HepG2 (cell line): ENCODE results near the gene GLIS1. TPM values are rescaled to one million over a fixed set of nuclear protein-coding genes. Genes with fewer than 3 reads are reported as not detected.

ENCODE experiments used
- ATAC-seq: fragments of 200-7000 bp; cut with Tn5 transposase; 3 replicates; pipeline ENCODE4 v1.9.1; 2020; ENCODE audit warnings: mild to moderate bottlenecking, moderate library complexity
- BruUV-seq: library from RNA; stranded (reverse); fragments of 400-500 nt; replicated peaks from 2 replicates; lab custom pipeline; 2021; lab: Mats Ljungman, UMichigan
- CTCF ChIA-PET: fragments of 300-600 bp; formaldehyde crosslinking; extraction: SDS; loops from one replicate; lab custom pipeline; 2021; ENCODE audit warnings: low total read pairs, inconsistent platforms, low intra/inter-chr PET ratio; lab: Yijun Ruan, JAX
- POLR2A ChIA-PET: fragments of 350-600 bp; sonication (Branson Sonifier 250); formaldehyde crosslinking; loops from one replicate; lab custom pipeline; 2020; ENCODE audit warnings: antibody characterized with exemption, inconsistent platforms; lab: Yijun Ruan, JAX
- DNase-seq: peaks from one replicate; pipeline ENCODE4 v3.0.0-alpha.2; 2015; ENCODE audit warnings: low spot score
- FAIRE-seq: peaks from 3 replicates; lab custom pipeline; 2011; peaks lifted over from hg19 to GRCh38; lab: Jason Lieb, UNC
- H2AFZ ChIP-seq: one replicate; pipeline ENCODE4 v1.6.1; 2011; ENCODE audit warnings: low read length, inconsistent platforms
- H3K27ac ChIP-seq: fragments of 300-600 bp; 3 replicates; pipeline ENCODE4 v1.8.0; 2011; ENCODE audit warnings: mixed run types, mild to moderate bottlenecking, mixed read lengths, low read length, inconsistent platforms; ENCODE audit not compliant: insufficient read depth; ENCODE audit errors: extremely low read length
- H3K27me3 ChIP-seq, 2 experiments: fragments of 200-600 bp in 1 of 2; 2 replicates in 1 of 2; 3 replicates in 1 of 2; pipeline versions ENCODE4 v1.6.0 to v1.8.0; 2011; ENCODE audit warnings: low read length in 2 of 2, mild to moderate bottlenecking in 2 of 2, moderate library complexity in 2 of 2, inconsistent platforms in 1 of 2; ENCODE audit not compliant: insufficient read depth in 2 of 2, control insufficient read depth in 1 of 2
- H3K36me3 ChIP-seq, 2 experiments: fragments of 200-600 bp in 1 of 2; replicated peaks in 1 of 2; 2 replicates in 1 of 2; 3 replicates in 1 of 2; pipeline versions ENCODE4 v1.5.1 to v1.8.0; 2011; ENCODE audit warnings: low read length in 2 of 2, inconsistent platforms in 1 of 2; ENCODE audit not compliant: insufficient read depth in 2 of 2, control insufficient read depth in 1 of 2
- H3K4me1 ChIP-seq: 2 replicates; pipeline ENCODE4 v1.5.1; 2012; ENCODE audit warnings: low read length, inconsistent platforms; ENCODE audit not compliant: insufficient read depth
- H3K4me2 ChIP-seq: 2 replicates; pipeline ENCODE4 v1.6.0; 2011; ENCODE audit warnings: low read depth, low read length, inconsistent platforms
- H3K4me3 ChIP-seq, 3 experiments: fragments of 200-600 bp in 1 of 3; sonication (generic), shearing (Covaris generic) in 1 of 3; replicated peaks in 1 of 3; 2 replicates each; pipeline ENCODE4 v1.5.1; 2011 to 2016; ENCODE audit warnings: low read length in 3 of 3, inconsistent platforms in 2 of 3, low read depth in 2 of 3, mild to moderate bottlenecking in 2 of 3, control low read depth in 1 of 3, mixed read lengths in 1 of 3; ENCODE audit not compliant: insufficient read depth in 1 of 3
- H3K79me2 ChIP-seq: one replicate; pipeline ENCODE4 v1.6.1; 2011; ENCODE audit warnings: low read length, inconsistent platforms; ENCODE audit not compliant: insufficient read depth
- H3K9ac ChIP-seq: 2 replicates; pipeline ENCODE4 v1.6.0; 2011; ENCODE audit warnings: mild to moderate bottlenecking, low read depth, low read length, inconsistent platforms; ENCODE audit not compliant: insufficient read depth
- H3K9me3 ChIP-seq: 2 replicates; pipeline ENCODE4 v1.5.1; 2012; ENCODE audit warnings: mild to moderate bottlenecking, low read length
- H4K20me1 ChIP-seq: 2 replicates; pipeline ENCODE4 v1.6.0; 2011; ENCODE audit warnings: inconsistent platforms, mild to moderate bottlenecking, low read length, moderate library complexity; ENCODE audit not compliant: insufficient read depth
- PRMT3 ChIP-seq: sonication (generic); formaldehyde crosslinking; IDR thresholded peaks from 2 replicates; pipeline ENCODE4 v1.8.1; 2022; ENCODE audit warnings: low read depth, mild to moderate bottlenecking, moderate library complexity, missing genetic modification reagents, borderline replicate concordance
- SP4 ChIP-seq: sonication (generic); formaldehyde crosslinking; IDR thresholded peaks from 2 replicates; pipeline ENCODE4 v1.8.1; 2023; ENCODE audit warnings: mild to moderate bottlenecking, missing genetic modification reagents
- ZNF263 ChIP-seq: sonication (generic); formaldehyde crosslinking; IDR thresholded peaks from 2 replicates; pipeline ENCODE4 v1.4.0; 2020; ENCODE audit warnings: missing genetic modification reagents
- ZNF839 ChIP-seq: sonication (generic); formaldehyde crosslinking; IDR thresholded peaks from 2 replicates; pipeline ENCODE4 v1.4.0; 2020; ENCODE audit warnings: missing genetic modification reagents, mild to moderate bottlenecking, borderline replicate concordance
- WGBS: methylation state at CpG from one replicate; pipeline ENCODE4 v1.1.6; 2017; ENCODE audit warnings: low lambda C conversion rate; 5-methylcytosine and 5-hydroxymethylcytosine counted together
- in situ Hi-C: cut with HindIII; loops from 2 replicates; pipeline ENCODE4 v1.10.0; 2017; ENCODE audit warnings: low pct_unique_long_range_greater_than_20kb; ENCODE audit not compliant: extremely low pct_ligation_motif_present
- intact Hi-C: fragments of 100-400 bp; cut with micrococcal nuclease; formaldehyde crosslinking; loops from one replicate; pipeline ENCODE4 v1.10.0; 2022; ENCODE audit not compliant: unreplicated experiment
- polyA plus RNA-seq, 8 experiments: library from polyadenylated mRNA; depleted of rRNA in 3 of 8; stranded (reverse) in 7 of 8; unstranded in 1 of 8; fragments of >200 nt; fragmentation: Illumina TruSeq in 4 of 8; extraction: Trizol in 4 of 8; gene quantifications; 2 replicates each; pipeline versions ENCODE4 v1.2.1 to v1.2.3, GENCODE V29; 2011 to 2016; ENCODE audit warnings: low read depth in 4 of 8, missing spikeins in 1 of 8, mixed read lengths in 1 of 8; ENCODE audit not compliant: insufficient read depth in 1 of 8
- total RNA-seq, 5 experiments: library from RNA; depleted of rRNA; stranded (reverse); fragments of >200 nt; fragmentation: Illumina TruSeq; extraction: Trizol; gene quantifications; 2 replicates each; pipeline ENCODE4 v1.2.3, GENCODE V29; 2016; ENCODE audit warnings: low read depth in 1 of 5
- TF ChIP-seq, protein P1 (sequence below): sonication (generic); formaldehyde crosslinking; IDR thresholded peaks from 2 replicates; pipeline ENCODE4 v1.8.1; 2023; ENCODE audit warnings: mild to moderate bottlenecking, missing genetic modification reagents, borderline replicate concordance

Gene GLIS1
- total and polyA plus RNA-seq, 2 of the 13 experiments (the other 11 are each of a cell fraction or from before 2014, with no cell fraction given) = 0.03 TPM; not detected in 1

DNA sequence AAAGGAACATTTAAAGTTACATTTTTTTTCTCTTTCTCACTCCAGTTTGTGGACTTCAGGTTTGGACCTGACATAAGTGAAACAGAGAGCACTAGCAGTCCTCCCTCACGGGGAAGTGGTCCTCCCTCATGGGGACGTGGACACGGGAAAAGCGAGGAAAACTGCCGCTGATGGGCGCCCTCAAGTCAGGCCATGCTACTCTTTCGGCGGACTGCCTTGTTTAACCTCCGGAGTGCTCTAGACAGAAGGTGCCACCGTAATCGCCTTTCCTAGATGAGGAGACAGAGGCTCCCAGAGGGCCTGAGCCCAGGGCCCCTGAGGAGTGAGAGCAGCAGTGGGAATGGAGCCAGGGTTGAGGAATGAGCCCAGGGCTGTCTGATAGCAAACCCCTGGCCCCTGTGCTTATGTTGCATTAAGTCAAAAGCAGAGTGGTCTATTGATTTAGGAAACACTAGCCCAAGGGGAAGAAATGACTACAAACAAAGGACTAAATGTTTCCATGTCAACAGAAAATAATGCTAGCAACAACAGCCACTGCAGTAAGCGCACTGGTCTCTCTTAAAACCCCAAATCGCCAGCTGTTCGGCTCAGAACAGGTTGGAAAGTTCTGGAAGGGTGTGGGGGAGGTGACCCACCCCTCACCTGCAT is 195.7 kb downstream of the GLIS1 start:
- in situ Hi-C loops (no loop called here), intact Hi-C loops (no loop called here)
- Histone ChIP-seq H3K4me3 (no peak overlapping the region), H3K27me3 (peaks cover 5 to 60% of the 10 kb centered on the region in 2 experiments; a peak in 4 of 5 replicates), H3K4me1 (no peaks in the 10 kb centered on the region), H2AFZ (no peak overlapping the region), H4K20me1 (no peaks in the 10 kb centered on the region), H3K9ac (no peak overlapping the region), H3K9me3 (no peaks in the 10 kb centered on the region), H3K27ac (no peak overlapping the region), H3K36me3 (no peaks in the 10 kb centered on the region), H3K79me2 (no peaks in the 10 kb centered on the region), H3K4me2 (no peak overlapping the region)
- WGBS = 29% methylated on average over 12 of the region's 14 CpGs
- CTCF ChIA-PET = no interaction called here
- TF ChIP-seq, protein P1, sequence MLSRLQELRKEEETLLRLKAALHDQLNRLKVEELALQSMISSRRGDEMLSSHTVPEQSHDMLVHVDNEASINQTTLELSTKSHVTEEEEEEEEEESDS (CRISPR knock-in tag) = no peak
- TF ChIP-seq ZNF263 (CRISPR knock-in tag) (peak; percentile 46; the same call in 1 of the 2 replicates), SP4 (CRISPR knock-in tag) (no peak), PRMT3 (CRISPR knock-in tag) (no peak)
- no peak for DNase-seq
- BruUV-seq = no TSS peak
- ATAC-seq = no peak
- POLR2A ChIA-PET = no interaction called here
- no peak for FAIRE-seq

DNA sequence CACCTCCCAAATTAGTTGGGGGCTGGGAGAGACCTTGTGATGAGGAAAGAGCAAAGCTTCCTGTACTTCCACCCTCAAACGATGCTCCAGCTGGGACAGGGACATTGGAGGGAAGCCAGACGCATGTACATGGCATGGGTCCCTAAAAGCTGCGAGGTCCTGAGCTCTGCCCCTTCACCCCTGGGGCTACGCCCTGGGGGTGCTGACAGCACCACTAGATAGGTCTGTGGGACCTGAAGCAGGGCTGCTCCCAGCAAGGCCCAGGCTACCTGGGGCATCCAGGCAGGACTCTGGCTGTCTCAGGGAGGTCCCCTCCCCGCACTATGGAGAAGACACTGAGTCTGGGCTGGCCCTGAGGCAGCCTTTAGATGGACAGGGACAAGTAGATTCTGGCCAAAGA is 196.4 kb downstream of the GLIS1 start:
- H3K36me3 ChIP-seq = no peaks in the 10 kb centered on the region
- H3K79me2 ChIP-seq = no peaks in the 10 kb centered on the region
- H3K27ac ChIP-seq = no peak overlapping the region
- no peak overlapping the region for H3K4me2 ChIP-seq
- H3K4me3 ChIP-seq = no peak overlapping the region
- no peak for ATAC-seq
- H3K9ac ChIP-seq = no peak overlapping the region
- POLR2A ChIA-PET = no interaction called here
- CTCF ChIA-PET = no interaction called here
- no peaks in the 10 kb centered on the region for H3K9me3 ChIP-seq
- no peak for TF ChIP-seq ZNF839 (CRISPR knock-in tag)
- TF ChIP-seq, all 625 proteins: peak for 0
- whole genome bisulfite sequencing = 18% methylated on average over 3 of the region's 5 CpGs
- DNase-seq (no peak), FAIRE-seq (no peak)
- Histone ChIP-seq H3K4me1 (no peaks in the 10 kb centered on the region), H3K27me3 (peaks cover 5 to 58% of the 10 kb centered on the region in 2 experiments; a peak in 4 of 5 replicates), H4K20me1 (no peaks in the 10 kb centered on the region), H2AFZ (no peak overlapping the region)
- in situ Hi-C loops = no loop called here
- intact Hi-C loops = no loop called here
- no TSS peak for BruUV-seq
